ENCODE measurements around the gene THBS2. TPM values are rescaled to one million over a fixed set of nuclear protein-coding genes. Genes with fewer than 3 reads are reported as not detected.

Gene THBS2
- total and polyA plus RNA-seq, 5 donors from 2014 or later = 0.02 TPM; not detected in 4

- H3K27me3 Mint-ChIP-seq = peaks cover 54% of the 10 kb centered on the region
- no peak overlapping the region for H3K4me3 ChIP-seq (ENCODE audit: low read depth, low read length)
Observed at GRCh38 chr6:169252505-169253189, 999 bp downstream of the THBS2 start.

GRCh38 chr6:169251822-169252504 is 1.7 kb downstream of the THBS2 start:
- H3K9me3 ChIP-seq (ENCODE audit: control insufficient read depth in 2 of 2, low read length in 2 of 2) = no peaks in the 10 kb centered on the region
- H3K4me1 ChIP-seq (ENCODE audit: control insufficient read depth, insufficient read depth, low read length, poor library complexity, severe bottlenecking) = no peaks in the 10 kb centered on the region
- Mint-ChIP-seq H3K4me1 (peaks cover 0 to 27% (median 12%) of the 10 kb centered on the region in 4 donors), H3K27ac (no peak overlapping the region), H3K9me3 (peaks cover 0 to 9% (median 0%) of the 10 kb centered on the region in 7 donors), H3K36me3 (no peaks in the 10 kb centered on the region), H3K4me3 (peak overlapping the region in 1 of 4 donors; percentile 24), H3K27me3 (peaks cover 48% of the 10 kb centered on the region)
- DNase-seq (no peak), ATAC-seq (ENCODE audit: low read depth in 2 of 2) (no peak)
- no peak overlapping the region for H3K27ac ChIP-seq (ENCODE audit: insufficient read depth, low read length, poor library complexity, severe bottlenecking)
- H3K4me3 ChIP-seq (ENCODE audit: low read depth, low read length) = no peak overlapping the region
- peaks cover 16% of the 10 kb centered on the region for H3K27me3 ChIP-seq (ENCODE audit: control insufficient read depth, insufficient read depth, low read length)
- no peaks in the 10 kb centered on the region for H3K36me3 ChIP-seq (ENCODE audit: control insufficient read depth, insufficient read depth, low read length)

More at GRCh38 chr6:169252505-169253189, 999 bp downstream of the THBS2 start:
- Histone ChIP-seq H3K36me3 (ENCODE audit: control insufficient read depth, insufficient read depth, low read length) (no peaks in the 10 kb centered on the region), H3K27me3 (ENCODE audit: control insufficient read depth, insufficient read depth, low read length) (peaks cover 16% of the 10 kb centered on the region), H3K27ac (ENCODE audit: insufficient read depth, low read length, poor library complexity, severe bottlenecking) (no peak overlapping the region), H3K9me3 (ENCODE audit: control insufficient read depth in 2 of 2, low read length in 2 of 2) (no peaks in the 10 kb centered on the region), H3K4me1 (ENCODE audit: control insufficient read depth, insufficient read depth, low read length, poor library complexity, severe bottlenecking) (no peaks in the 10 kb centered on the region)
- no peak overlapping the region for H3K27ac Mint-ChIP-seq
- H3K9me3 Mint-ChIP-seq = peaks cover 0 to 4% (median 0%) of the 10 kb centered on the region in 7 donors
- peak overlapping the region in 1 of 4 donors; percentile 7 for H3K4me3 Mint-ChIP-seq
- peaks cover 0 to 27% (median 12%) of the 10 kb centered on the region in 4 donors for H3K4me1 Mint-ChIP-seq
- H3K36me3 Mint-ChIP-seq = no peaks in the 10 kb centered on the region
- no peak for ATAC-seq (ENCODE audit: low read depth in 2 of 2)
- no peak for DNase-seq

GRCh38 chr6:169251371-169251802 is 2.3 kb downstream of the THBS2 start:
- Mint-ChIP-seq H3K27me3 (peaks cover 42% of the 10 kb centered on the region), H3K4me1 (peaks cover 0 to 27% (median 12%) of the 10 kb centered on the region in 4 donors), H3K27ac (no peak overlapping the region), H3K36me3 (no peaks in the 10 kb centered on the region), H3K9me3 (peaks cover 0 to 9% (median 0%) of the 10 kb centered on the region in 7 donors), H3K4me3 (no peak overlapping the region)
- Histone ChIP-seq H3K27me3 (ENCODE audit: control insufficient read depth, insufficient read depth, low read length) (peaks cover 16% of the 10 kb centered on the region), H3K9me3 (ENCODE audit: control insufficient read depth in 2 of 2, low read length in 2 of 2) (no peaks in the 10 kb centered on the region), H3K27ac (ENCODE audit: insufficient read depth, low read length, poor library complexity, severe bottlenecking) (no peak overlapping the region), H3K4me1 (ENCODE audit: control insufficient read depth, insufficient read depth, low read length, poor library complexity, severe bottlenecking) (no peaks in the 10 kb centered on the region), H3K36me3 (ENCODE audit: control insufficient read depth, insufficient read depth, low read length) (no peaks in the 10 kb centered on the region), H3K4me3 (ENCODE audit: low read depth, low read length) (no peak overlapping the region)
- no peak for DNase-seq
- ATAC-seq (ENCODE audit: low read depth in 2 of 2) = no peak

GRCh38 chr6:169250660-169251059 is 3.0 kb downstream of the THBS2 start:
- H3K4me3 Mint-ChIP-seq = no peak overlapping the region
- H3K4me1 Mint-ChIP-seq = peaks cover 0 to 27% (median 12%) of the 10 kb centered on the region in 4 donors
- no peaks in the 10 kb centered on the region for H3K4me1 ChIP-seq (ENCODE audit: control insufficient read depth, insufficient read depth, low read length, poor library complexity, severe bottlenecking)
- no peak for DNase-seq
- H3K27ac Mint-ChIP-seq = no peak overlapping the region
- H3K9me3 ChIP-seq (ENCODE audit: control insufficient read depth in 2 of 2, low read length in 2 of 2) = no peaks in the 10 kb centered on the region
- H3K36me3 Mint-ChIP-seq = no peaks in the 10 kb centered on the region
- no peak overlapping the region for H3K4me3 ChIP-seq (ENCODE audit: low read depth, low read length)
- no peaks in the 10 kb centered on the region for H3K36me3 ChIP-seq (ENCODE audit: control insufficient read depth, insufficient read depth, low read length)
- no peak for ATAC-seq (ENCODE audit: low read depth in 2 of 2)
- H3K27ac ChIP-seq (ENCODE audit: insufficient read depth, low read length, poor library complexity, severe bottlenecking) = no peak overlapping the region
- peaks cover 16% of the 10 kb centered on the region for H3K27me3 ChIP-seq (ENCODE audit: control insufficient read depth, insufficient read depth, low read length)
- H3K27me3 Mint-ChIP-seq = peaks cover 41% of the 10 kb centered on the region
- peaks cover 0 to 9% (median 0%) of the 10 kb centered on the region in 7 donors for H3K9me3 Mint-ChIP-seq

- peaks cover 35% of the 10 kb centered on the region for H3K27me3 Mint-ChIP-seq
Observed at GRCh38 chr6:169249057-169249456, 4.6 kb downstream of the THBS2 start.

GRCh38 chr6:169248521-169248971 is 5.1 kb downstream of the THBS2 start:
- Mint-ChIP-seq H3K4me3 (no peak overlapping the region), H3K36me3 (no peaks in the 10 kb centered on the region), H3K9me3 (peaks cover 0 to 9% (median 0%) of the 10 kb centered on the region in 7 donors), H3K4me1 (peaks cover 0 to 18% (median 9%) of the 10 kb centered on the region in 4 donors), H3K27ac (no peak overlapping the region), H3K27me3 (peaks cover 30% of the 10 kb centered on the region)
- Histone ChIP-seq H3K36me3 (ENCODE audit: control insufficient read depth, insufficient read depth, low read length) (no peaks in the 10 kb centered on the region), H3K27ac (ENCODE audit: insufficient read depth, low read length, poor library complexity, severe bottlenecking) (no peak overlapping the region), H3K27me3 (ENCODE audit: control insufficient read depth, insufficient read depth, low read length) (peaks cover 6% of the 10 kb centered on the region), H3K9me3 (ENCODE audit: control insufficient read depth in 2 of 2, low read length in 2 of 2) (no peaks in the 10 kb centered on the region), H3K4me1 (ENCODE audit: control insufficient read depth, insufficient read depth, low read length, poor library complexity, severe bottlenecking) (no peaks in the 10 kb centered on the region), H3K4me3 (ENCODE audit: low read depth, low read length) (no peak overlapping the region)
- no peak for DNase-seq
- no peak for ATAC-seq (ENCODE audit: low read depth in 2 of 2)

More at GRCh38 chr6:169249057-169249456, 4.6 kb downstream of the THBS2 start:
- Histone ChIP-seq H3K4me3 (ENCODE audit: low read depth, low read length) (no peak overlapping the region), H3K9me3 (ENCODE audit: control insufficient read depth in 2 of 2, low read length in 2 of 2) (no peaks in the 10 kb centered on the region), H3K27me3 (ENCODE audit: control insufficient read depth, insufficient read depth, low read length) (peaks cover 8% of the 10 kb centered on the region), H3K4me1 (ENCODE audit: control insufficient read depth, insufficient read depth, low read length, poor library complexity, severe bottlenecking) (no peaks in the 10 kb centered on the region), H3K36me3 (ENCODE audit: control insufficient read depth, insufficient read depth, low read length) (no peaks in the 10 kb centered on the region), H3K27ac (ENCODE audit: insufficient read depth, low read length, poor library complexity, severe bottlenecking) (no peak overlapping the region)
- Mint-ChIP-seq H3K27ac (no peak overlapping the region), H3K9me3 (peaks cover 0 to 9% (median 0%) of the 10 kb centered on the region in 7 donors), H3K4me1 (peaks cover 0 to 22% (median 12%) of the 10 kb centered on the region in 4 donors), H3K4me3 (no peak overlapping the region), H3K36me3 (no peaks in the 10 kb centered on the region)
- DNase-seq (no peak), ATAC-seq (ENCODE audit: low read depth in 2 of 2) (no peak)

- peaks cover 24% of the 10 kb centered on the region for H3K27me3 Mint-ChIP-seq
- Histone ChIP-seq H3K27ac (ENCODE audit: insufficient read depth, low read length, poor library complexity, severe bottlenecking) (no peak overlapping the region), H3K4me3 (ENCODE audit: low read depth, low read length) (no peak overlapping the region), H3K36me3 (ENCODE audit: control insufficient read depth, insufficient read depth, low read length) (no peaks in the 10 kb centered on the region), H3K27me3 (ENCODE audit: control insufficient read depth, insufficient read depth, low read length) (peaks cover 6% of the 10 kb centered on the region), H3K4me1 (ENCODE audit: control insufficient read depth, insufficient read depth, low read length, poor library complexity, severe bottlenecking) (no peaks in the 10 kb centered on the region), H3K9me3 (ENCODE audit: control insufficient read depth in 2 of 2, low read length in 2 of 2) (no peaks in the 10 kb centered on the region)
- H3K36me3 Mint-ChIP-seq = no peaks in the 10 kb centered on the region
- peaks cover 0 to 9% (median 0%) of the 10 kb centered on the region in 7 donors for H3K9me3 Mint-ChIP-seq
- ATAC-seq (ENCODE audit: low read depth in 2 of 2) (no peak), DNase-seq (no peak)
- H3K4me1 Mint-ChIP-seq = peaks cover 0 to 12% (median 4%) of the 10 kb centered on the region in 4 donors
- no peak overlapping the region for H3K4me3 Mint-ChIP-seq
- H3K27ac Mint-ChIP-seq = no peak overlapping the region
Observed at GRCh38 chr6:169247991-169248390, 5.7 kb downstream of the THBS2 start.
